Thyroid gland (tissue), 4 donors: ENCODE measurements around the gene AFAP1L2.

ENCODE experiments used
- CTCF ChIP-seq, 6 experiments: fragments of 200-600 bp in 3 of 6; fragments of 450-650 bp in 3 of 6; sonication (generic) in 3 of 6; IDR thresholded peaks; one replicate each; pipeline ENCODE4 v1.5.1; 2016 to 2019; ENCODE audit warnings: antibody characterized with exemption in 6 of 6, mild to moderate bottlenecking in 2 of 6, inconsistent platforms in 1 of 6, moderate library complexity in 1 of 6
- POLR2A ChIP-seq, 2 donors: fragments of 450-650 bp; IDR thresholded peaks; one replicate each; pipeline ENCODE4 v1.6.1; 2017; ENCODE audit warnings: antibody characterized with exemption in 2 of 2, mild to moderate bottlenecking in 2 of 2, moderate library complexity in 1 of 2

GRCh38 chr10:114297136-114297705 is 107.1 kb downstream of the AFAP1L2 start:
- TF ChIP-seq CTCF (IDR thresholded peaks at IDR 0.05), result no peak
- TF ChIP-seq POLR2A (IDR thresholded peaks at IDR 0.05), result no peak
